ENCODE results near the gene MLST8.

MLST8 gene

GRCh38 chr16:2173916-2174315, 31.3 kb upstream of the MLST8 start:
- no peak for DNase-seq

GRCh38 chr16:2174396-2175131, 30.7 kb upstream of the MLST8 start:
- DNase-seq, result no peak

- DNase-seq, result no peak
These were observed 29.8 kb upstream of the MLST8 start for GRCh38 chr16:2175454-2175853.

- DNase-seq, result no peak
These were observed 29.2 kb upstream of the MLST8 start for GRCh38 chr16:2176047-2176446.

- no peak for DNase-seq
These were observed 28.2 kb upstream of the MLST8 start for GRCh38 chr16:2177101-2177500.

- no peak for DNase-seq
These were observed 27.7 kb upstream of the MLST8 start for GRCh38 chr16:2177561-2177960.

GRCh38 chr16:2178321-2179106, 26.7 kb upstream of the MLST8 start:
- peak; percentile 51 for DNase-seq

- no peak for DNase-seq
These were observed 26.1 kb upstream of the MLST8 start for GRCh38 chr16:2179107-2179501.

GRCh38 chr16:2179576-2179975, 25.7 kb upstream of the MLST8 start:
- no peak for DNase-seq

- DNase-seq, result no peak
These were observed 24.8 kb upstream of the MLST8 start for GRCh38 chr16:2180461-2180860.

GRCh38 chr16:2180962-2181923, 24.0 kb upstream of the MLST8 start:
- no peak for DNase-seq

GRCh38 chr16:2181952-2182351, 23.3 kb upstream of the MLST8 start:
- no peak for DNase-seq

GRCh38 chr16:2183671-2184070, 21.6 kb upstream of the MLST8 start:
- DNase-seq, result no peak

GRCh38 chr16:2184346-2184745, 20.9 kb upstream of the MLST8 start:
- DNase-seq, result no peak

- no peak for DNase-seq
These were observed 20.3 kb upstream of the MLST8 start for GRCh38 chr16:2184962-2185361.

- no peak for DNase-seq
These were observed 19.2 kb upstream of the MLST8 start for GRCh38 chr16:2186064-2186463.

GRCh38 chr16:2186505-2186904, 18.7 kb upstream of the MLST8 start:
- no peak for DNase-seq

- no peak for DNase-seq
These were observed 18.0 kb upstream of the MLST8 start for GRCh38 chr16:2187212-2187611.

GRCh38 chr16:2188395-2188794, 16.9 kb upstream of the MLST8 start:
- no peak for DNase-seq

GRCh38 chr16:2189252-2189893, 15.9 kb upstream of the MLST8 start:
- no peak for DNase-seq

- no peak for DNase-seq
These were observed 15.1 kb upstream of the MLST8 start for GRCh38 chr16:2190002-2190658.

Measured in CD4-positive, alpha-beta T cell treated with Interleukin-17A for 1 hour (primary cell).